HEK293 (cell line): ENCODE measurements around the gene MPV17L2.
A peak's percentile ranks its signal among the peaks of the same experiment; 100 is the strongest.

Experiments used
- CTCF ChIA-PET: fragments of 350-600 bp; formaldehyde crosslinking; extraction: SDS; loops from one replicate; lab custom pipeline; 2021; ENCODE audit warnings: antibody characterized with exemption; lab: Yijun Ruan, JAX
- POLR2A ChIA-PET: fragments of 300-600 bp; formaldehyde crosslinking; extraction: SDS; loops from one replicate; lab custom pipeline; 2020; ENCODE audit warnings: antibody characterized with exemption, inconsistent platforms; lab: Yijun Ruan, JAX
- H3K27ac ChIP-seq: fragments of 200-500 bp; sonication (Bioruptor generic); 2 replicates; pipeline ENCODE4 v1.5.1; 2014; ENCODE audit warnings: low read depth, low read length, control low read depth, inconsistent platforms; ENCODE audit errors: extremely low read depth
- H3K36me3 ChIP-seq, 2 experiments: fragments of 200-500 bp in 1 of 2; sonication (Bioruptor generic) in 1 of 2; 1 replicate in 1 of 2; 2 replicates in 1 of 2; pipeline ENCODE4 v1.5.1; 2014 to 2017; ENCODE audit warnings: inconsistent platforms in 2 of 2, low read length in 2 of 2; ENCODE audit not compliant: control insufficient read depth in 2 of 2, insufficient read depth in 1 of 2
- H3K4me1 ChIP-seq: fragments of 200-500 bp; sonication (Bioruptor generic); 2 replicates; pipeline ENCODE4 v1.5.1; 2014; ENCODE audit warnings: mild to moderate bottlenecking, low read length, inconsistent platforms; ENCODE audit not compliant: control insufficient read depth, insufficient read depth
- H3K4me3 ChIP-seq: 2 replicates; pipeline ENCODE4 v1.5.1; 2011; ENCODE audit warnings: low read depth, mild to moderate bottlenecking, control low read depth, low read length, moderate library complexity
- H3K9me3 ChIP-seq: fragments of 200-500 bp; sonication (Bioruptor generic); 2 replicates; pipeline ENCODE4 v1.5.1; 2014; ENCODE audit warnings: low read depth, low read length, inconsistent platforms; ENCODE audit not compliant: control insufficient read depth, insufficient read depth
- GLIS2 ChIP-seq: fragments of 450-650 bp; formaldehyde crosslinking; IDR thresholded peaks from 2 replicates; pipeline ENCODE4 v1.5.1; 2016; ENCODE audit warnings: missing biosample characterization, missing genetic modification characterization
- KLF1 ChIP-seq: fragments of 450-650 bp; formaldehyde crosslinking; IDR thresholded peaks from 2 replicates; pipeline ENCODE4 v1.5.1; 2016; ENCODE audit warnings: missing biosample characterization, missing genetic modification characterization
- KLF8 ChIP-seq: fragments of 450-650 bp; formaldehyde crosslinking; IDR thresholded peaks from 2 replicates; pipeline ENCODE4 v1.5.1; 2016; ENCODE audit warnings: missing biosample characterization, missing genetic modification characterization
- OVOL3 ChIP-seq: fragments of 450-650 bp; formaldehyde crosslinking; IDR thresholded peaks from 2 replicates; pipeline ENCODE4 v1.5.1; 2016; ENCODE audit warnings: missing biosample characterization, missing genetic modification characterization
- SP3 ChIP-seq: fragments of 450-650 bp; formaldehyde crosslinking; IDR thresholded peaks from 2 replicates; pipeline ENCODE4 v1.5.1; 2016; ENCODE audit warnings: missing biosample characterization, missing genetic modification characterization
- SP7 ChIP-seq: fragments of 450-650 bp; formaldehyde crosslinking; IDR thresholded peaks from 2 replicates; pipeline ENCODE4 v1.5.1; 2016; ENCODE audit warnings: missing biosample characterization, missing genetic modification characterization
- ZBTB20 ChIP-seq: fragments of 450-650 bp; formaldehyde crosslinking; IDR thresholded peaks from 2 replicates; pipeline ENCODE4 v1.5.1; 2016; ENCODE audit warnings: missing biosample characterization, missing genetic modification characterization
- ZBTB48 ChIP-seq: fragments of 450-650 bp; formaldehyde crosslinking; IDR thresholded peaks from 2 replicates; pipeline ENCODE4 v1.5.1; 2016; ENCODE audit warnings: missing biosample characterization, missing genetic modification characterization
- ZBTB8A ChIP-seq: fragments of 450-650 bp; formaldehyde crosslinking; IDR thresholded peaks from 2 replicates; pipeline ENCODE4 v1.5.1; 2016; ENCODE audit warnings: missing biosample characterization, missing genetic modification characterization
- ZIC2 ChIP-seq: fragments of 450-650 bp; formaldehyde crosslinking; IDR thresholded peaks from 2 replicates; pipeline ENCODE4 v1.5.1; 2016; ENCODE audit warnings: missing biosample characterization, missing genetic modification characterization
- ZNF324 ChIP-seq: fragments of 450-650 bp; formaldehyde crosslinking; IDR thresholded peaks from 2 replicates; pipeline ENCODE4 v1.5.1; 2016; ENCODE audit warnings: missing biosample characterization, missing genetic modification characterization
- ZNF335 ChIP-seq: fragments of 450-650 bp; formaldehyde crosslinking; conservative IDR thresholded peaks from 2 replicates; pipeline ENCODE4 v1.5.1; 2016; ENCODE audit warnings: missing biosample characterization, missing genetic modification characterization
- ZNF341 ChIP-seq: fragments of 450-650 bp; formaldehyde crosslinking; IDR thresholded peaks from 2 replicates; pipeline ENCODE4; 2016; ENCODE audit warnings: low read depth, missing biosample characterization, missing genetic modification characterization
- ZNF560 ChIP-seq: fragments of 450-650 bp; formaldehyde crosslinking; IDR thresholded peaks from 2 replicates; pipeline ENCODE4 v1.5.1; 2017; ENCODE audit warnings: missing biosample characterization, missing genetic modification characterization, borderline replicate concordance
- ZNF596 ChIP-seq: fragments of 450-650 bp; IDR thresholded peaks from 2 replicates; pipeline ENCODE4 v1.5.0; 2018; ENCODE audit warnings: missing biosample characterization, mild to moderate bottlenecking, missing genetic modification characterization, moderate library complexity
- ZNF660 ChIP-seq: fragments of 450-650 bp; IDR thresholded peaks from 2 replicates; pipeline ENCODE4 v1.5.1; 2018; ENCODE audit warnings: missing biosample characterization, mild to moderate bottlenecking, missing genetic modification characterization
- ZNF701 ChIP-seq: fragments of 450-650 bp; formaldehyde crosslinking; IDR thresholded peaks from 2 replicates; pipeline ENCODE4 v1.5.1; 2016; ENCODE audit warnings: missing biosample characterization, missing genetic modification characterization
- ZNF747 ChIP-seq: fragments of 450-650 bp; formaldehyde crosslinking; IDR thresholded peaks from 2 replicates; pipeline ENCODE4 v1.5.1; 2016; ENCODE audit warnings: missing biosample characterization, missing genetic modification characterization
- TF ChIP-seq, protein P1 (sequence below): fragments of 450-650 bp; formaldehyde crosslinking; IDR thresholded peaks from 2 replicates; pipeline ENCODE4 v1.5.1; 2016; ENCODE audit warnings: missing biosample characterization, missing genetic modification characterization
- TF ChIP-seq, protein P2 (sequence below): fragments of 450-650 bp; formaldehyde crosslinking; IDR thresholded peaks from 2 replicates; pipeline ENCODE4 v1.5.1; 2017; ENCODE audit warnings: missing biosample characterization, missing genetic modification characterization
- TF ChIP-seq, protein P3 (sequence below): fragments of 450-650 bp; formaldehyde crosslinking; IDR thresholded peaks from 2 replicates; pipeline ENCODE4 v1.5.1; 2016; ENCODE audit warnings: missing biosample characterization, missing genetic modification characterization
- TF ChIP-seq, protein P4 (sequence below): fragments of 450-650 bp; formaldehyde crosslinking; optimal IDR thresholded peaks from 2 replicates; pipeline ENCODE3; 2016; ENCODE audit warnings: missing biosample characterization, mild to moderate bottlenecking, missing genetic modification characterization

MPV17L2 gene

DNA sequence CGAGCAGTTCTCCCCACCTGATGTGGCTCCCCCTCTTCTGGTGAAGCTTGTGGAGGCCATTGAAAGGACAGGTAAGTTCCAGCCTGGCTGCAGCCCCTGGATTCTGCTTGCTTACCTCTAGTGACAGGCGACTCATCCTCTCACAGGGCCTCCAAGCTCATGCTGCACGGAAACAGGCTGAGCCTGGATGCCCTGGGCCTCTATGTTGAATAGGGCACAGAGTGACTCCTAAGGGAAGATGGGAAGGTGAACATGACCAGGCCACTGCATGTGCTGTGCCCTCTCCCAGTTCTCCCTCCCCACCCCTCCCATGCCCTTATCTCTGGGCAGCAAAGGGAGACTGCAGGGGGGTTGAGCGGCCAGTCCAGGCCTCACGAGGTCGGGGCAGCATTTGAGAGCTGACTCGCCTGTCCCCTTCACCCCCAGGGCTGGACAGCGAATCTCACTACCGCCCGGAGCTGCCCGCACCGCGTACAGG, 32.5 kb upstream of the MPV17L2 start (continued):
- TF ChIP-seq ZNF560 (tag by site-specific recombination) (no peak), GLIS2 (0 out of 2 replicates have a peak, but pooled peaks have one; percentile 26), ZNF747 (tag by site-specific recombination) (no peak), ZNF324 (tag by site-specific recombination) (no peak)
- TF ChIP-seq, protein P1, sequence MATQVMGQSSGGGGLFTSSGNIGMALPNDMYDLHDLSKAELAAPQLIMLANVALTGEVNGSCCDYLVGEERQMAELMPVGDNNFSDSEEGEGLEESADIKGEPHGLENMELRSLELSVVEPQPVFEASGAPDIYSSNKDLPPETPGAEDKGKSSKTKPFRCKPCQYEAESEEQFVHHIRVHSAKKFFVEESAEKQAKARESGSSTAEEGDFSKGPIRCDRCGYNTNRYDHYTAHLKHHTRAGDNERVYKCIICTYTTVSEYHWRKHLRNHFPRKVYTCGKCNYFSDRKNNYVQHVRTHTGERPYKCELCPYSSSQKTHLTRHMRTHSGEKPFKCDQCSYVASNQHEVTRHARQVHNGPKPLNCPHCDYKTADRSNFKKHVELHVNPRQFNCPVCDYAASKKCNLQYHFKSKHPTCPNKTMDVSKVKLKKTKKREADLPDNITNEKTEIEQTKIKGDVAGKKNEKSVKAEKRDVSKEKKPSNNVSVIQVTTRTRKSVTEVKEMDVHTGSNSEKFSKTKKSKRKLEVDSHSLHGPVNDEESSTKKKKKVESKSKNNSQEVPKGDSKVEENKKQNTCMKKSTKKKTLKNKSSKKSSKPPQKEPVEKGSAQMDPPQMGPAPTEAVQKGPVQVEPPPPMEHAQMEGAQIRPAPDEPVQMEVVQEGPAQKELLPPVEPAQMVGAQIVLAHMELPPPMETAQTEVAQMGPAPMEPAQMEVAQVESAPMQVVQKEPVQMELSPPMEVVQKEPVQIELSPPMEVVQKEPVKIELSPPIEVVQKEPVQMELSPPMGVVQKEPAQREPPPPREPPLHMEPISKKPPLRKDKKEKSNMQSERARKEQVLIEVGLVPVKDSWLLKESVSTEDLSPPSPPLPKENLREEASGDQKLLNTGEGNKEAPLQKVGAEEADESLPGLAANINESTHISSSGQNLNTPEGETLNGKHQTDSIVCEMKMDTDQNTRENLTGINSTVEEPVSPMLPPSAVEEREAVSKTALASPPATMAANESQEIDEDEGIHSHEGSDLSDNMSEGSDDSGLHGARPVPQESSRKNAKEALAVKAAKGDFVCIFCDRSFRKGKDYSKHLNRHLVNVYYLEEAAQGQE (tag by site-specific recombination) = peak; percentile 66; the same call in 1 of the 2 replicates

DNA sequence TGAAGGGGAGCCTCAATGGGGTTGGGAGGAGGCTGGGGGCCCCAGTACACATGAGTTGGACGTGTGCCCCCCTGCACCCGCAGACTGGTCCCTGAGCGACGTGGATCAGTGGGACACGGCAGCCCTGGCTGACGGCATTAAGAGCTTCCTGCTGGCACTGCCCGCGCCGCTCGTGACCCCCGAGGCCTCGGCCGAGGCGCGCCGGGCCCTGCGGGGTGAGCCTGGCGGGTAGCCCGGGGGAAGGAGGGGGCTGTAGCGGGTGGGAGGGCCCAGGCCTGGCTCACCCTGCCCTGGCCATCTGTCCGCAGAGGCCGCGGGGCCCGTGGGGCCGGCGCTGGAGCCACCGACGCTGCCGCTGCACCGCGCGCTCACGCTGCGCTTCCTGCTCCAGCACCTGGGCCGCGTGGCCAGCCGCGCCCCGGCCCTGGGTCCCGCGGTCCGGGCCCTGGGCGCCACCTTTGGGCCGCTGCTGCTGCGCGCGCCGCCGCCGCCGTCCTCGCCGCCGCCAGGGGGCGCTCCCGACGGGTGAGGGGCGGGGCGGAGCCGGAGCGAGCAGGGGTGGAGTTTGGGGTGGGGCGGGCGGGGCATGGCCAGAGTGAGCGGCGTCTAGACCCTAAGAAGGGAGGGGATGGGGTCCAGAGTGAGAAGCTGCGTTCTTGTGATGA, 31.9 kb upstream of the MPV17L2 start:
- peaks cover 21 to 50% of the 10 kb centered on the region in 2 experiments; a peak in 2 of 3 replicates for H3K36me3 ChIP-seq
- peak overlapping the region; percentile 28; the same call in 1 of the 2 replicates for H3K27ac ChIP-seq
- H3K9me3 ChIP-seq = no peaks in the 10 kb centered on the region
- 0 out of 2 replicates have a peak, but pooled peaks have one; percentile 48 for TF ChIP-seq ZNF660 (tag by site-specific recombination)
- no peak for TF ChIP-seq OVOL3
- TF ChIP-seq ZIC2 (tag by site-specific recombination) = peak; percentile 72
- 0 out of 2 replicates have a peak, but pooled peaks have one; percentile 23 for TF ChIP-seq ZNF596 (tag by site-specific recombination)
- TF ChIP-seq, protein P2, sequence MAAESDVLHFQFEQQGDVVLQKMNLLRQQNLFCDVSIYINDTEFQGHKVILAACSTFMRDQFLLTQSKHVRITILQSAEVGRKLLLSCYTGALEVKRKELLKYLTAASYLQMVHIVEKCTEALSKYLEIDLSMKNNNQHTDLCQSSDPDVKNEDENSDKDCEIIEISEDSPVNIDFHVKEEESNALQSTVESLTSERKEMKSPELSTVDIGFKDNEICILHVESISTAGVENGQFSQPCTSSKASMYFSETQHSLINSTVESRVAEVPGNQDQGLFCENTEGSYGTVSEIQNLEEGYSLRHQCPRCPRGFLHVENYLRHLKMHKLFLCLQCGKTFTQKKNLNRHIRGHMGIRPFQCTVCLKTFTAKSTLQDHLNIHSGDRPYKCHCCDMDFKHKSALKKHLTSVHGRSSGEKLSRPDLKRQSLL (tag by site-specific recombination) = peak; percentile 57; the same call in 1 of the 2 replicates
- 0 out of 2 replicates have a peak, but pooled peaks have one; percentile 4 for TF ChIP-seq ZBTB8A (tag by site-specific recombination)
- no peak for TF ChIP-seq ZNF324 (tag by site-specific recombination)
- TF ChIP-seq SP7 (tag by site-specific recombination) = no peak
- TF ChIP-seq KLF8 (tag by site-specific recombination) = peak; percentile 73; the same call in 1 of the 2 replicates
- 0 out of 2 replicates have a peak, but pooled peaks have one; percentile 14 for TF ChIP-seq KLF1 (tag by site-specific recombination)
- 0 out of 2 replicates have a peak, but pooled peaks have one; percentile 35 for TF ChIP-seq ZNF335
- TF ChIP-seq ZNF341 (tag by site-specific recombination) = 0 out of 2 replicates have a peak, but pooled peaks have one; percentile 3
- TF ChIP-seq ZBTB20 (tag by site-specific recombination) = 0 out of 2 replicates have a peak, but pooled peaks have one; percentile 27
- TF ChIP-seq, protein P3, sequence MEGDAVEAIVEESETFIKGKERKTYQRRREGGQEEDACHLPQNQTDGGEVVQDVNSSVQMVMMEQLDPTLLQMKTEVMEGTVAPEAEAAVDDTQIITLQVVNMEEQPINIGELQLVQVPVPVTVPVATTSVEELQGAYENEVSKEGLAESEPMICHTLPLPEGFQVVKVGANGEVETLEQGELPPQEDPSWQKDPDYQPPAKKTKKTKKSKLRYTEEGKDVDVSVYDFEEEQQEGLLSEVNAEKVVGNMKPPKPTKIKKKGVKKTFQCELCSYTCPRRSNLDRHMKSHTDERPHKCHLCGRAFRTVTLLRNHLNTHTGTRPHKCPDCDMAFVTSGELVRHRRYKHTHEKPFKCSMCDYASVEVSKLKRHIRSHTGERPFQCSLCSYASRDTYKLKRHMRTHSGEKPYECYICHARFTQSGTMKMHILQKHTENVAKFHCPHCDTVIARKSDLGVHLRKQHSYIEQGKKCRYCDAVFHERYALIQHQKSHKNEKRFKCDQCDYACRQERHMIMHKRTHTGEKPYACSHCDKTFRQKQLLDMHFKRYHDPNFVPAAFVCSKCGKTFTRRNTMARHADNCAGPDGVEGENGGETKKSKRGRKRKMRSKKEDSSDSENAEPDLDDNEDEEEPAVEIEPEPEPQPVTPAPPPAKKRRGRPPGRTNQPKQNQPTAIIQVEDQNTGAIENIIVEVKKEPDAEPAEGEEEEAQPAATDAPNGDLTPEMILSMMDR = no peak
- TF ChIP-seq ZNF701 (tag by site-specific recombination) = no peak
- TF ChIP-seq, protein P4, sequence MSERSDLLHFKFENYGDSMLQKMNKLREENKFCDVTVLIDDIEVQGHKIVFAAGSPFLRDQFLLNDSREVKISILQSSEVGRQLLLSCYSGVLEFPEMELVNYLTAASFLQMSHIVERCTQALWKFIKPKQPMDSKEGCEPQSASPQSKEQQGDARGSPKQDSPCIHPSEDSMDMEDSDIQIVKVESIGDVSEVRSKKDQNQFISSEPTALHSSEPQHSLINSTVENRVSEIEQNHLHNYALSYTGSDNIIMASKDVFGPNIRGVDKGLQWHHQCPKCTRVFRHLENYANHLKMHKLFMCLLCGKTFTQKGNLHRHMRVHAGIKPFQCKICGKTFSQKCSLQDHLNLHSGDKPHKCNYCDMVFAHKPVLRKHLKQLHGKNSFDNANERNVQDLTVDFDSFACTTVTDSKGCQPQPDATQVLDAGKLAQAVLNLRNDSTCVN (tag by site-specific recombination) = peak; percentile 59
- TF ChIP-seq SP3 (tag by site-specific recombination) = 0 out of 2 replicates have a peak, but pooled peaks have one; percentile 29
- peak; percentile 56; the same call in 1 of the 2 replicates for TF ChIP-seq ZBTB48 (tag by site-specific recombination)
- TF ChIP-seq, all 188 proteins: peak for 13
- H3K4me3 ChIP-seq = peak overlapping the region; percentile 17
- CTCF ChIA-PET = interaction anchor here (0.6 to 2.7 kb wide), 25 partner anchors 8 to 1024 kb away, joined by 3 to 14 read pairs (median 4); partner anchors contain the start of genes IL12RB1 and PIK3R2
- peaks cover 12% of the 10 kb centered on the region for H3K4me1 ChIP-seq
- POLR2A ChIA-PET = interaction anchor here (1.2 kb wide), 1 partner anchor 32 kb away, joined by 3 read pairs; the partner anchor contains the start of gene MPV17L2
